ENCODE data around the gene ZNG1F.
"Not testable (repeated sequence)": the region's sequence is repeated elsewhere in the genome, so short reads cannot be mapped to it uniquely, and the experiment has no call there.

DNA sequence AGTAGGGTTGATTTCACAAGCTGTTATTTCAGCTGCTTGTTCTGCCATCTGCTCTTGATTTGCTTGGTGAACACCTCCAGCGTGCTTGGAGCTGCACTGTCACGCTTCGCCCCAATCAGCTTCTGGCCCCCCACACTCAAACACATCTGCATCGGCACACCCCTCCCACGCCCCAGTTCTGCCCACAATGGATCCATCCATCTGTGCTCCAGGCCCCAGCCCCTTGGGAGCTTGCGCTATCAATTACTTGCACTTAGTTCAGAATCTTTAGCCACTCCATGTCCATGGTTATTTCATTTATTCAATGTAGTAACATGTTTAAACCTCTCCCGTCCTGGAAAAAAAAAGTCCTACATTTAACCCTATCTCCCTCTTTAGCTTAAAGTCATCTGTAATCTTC is 88.6 kb downstream of the ZNG1F start:
- TF ChIP-seq EZH2 (IDR thresholded peaks at IDR 0.05; ENCODE audit: insufficient read depth, low read length); CTCF (IDR thresholded peaks at IDR 0.05; ENCODE audit: insufficient read depth, low read depth, low read length): not testable (repeated sequence)

Measured in astrocyte (in vitro differentiated cells and primary cell).